ENCODE measurements around the gene LUC7L.
A peak's percentile ranks its signal among the peaks of the same experiment; 100 is the strongest.
"Not testable (repeated sequence)": the region's sequence is repeated elsewhere in the genome, so short reads cannot be mapped to it uniquely, and the experiment has no call there.

The LUC7L gene, protein sequence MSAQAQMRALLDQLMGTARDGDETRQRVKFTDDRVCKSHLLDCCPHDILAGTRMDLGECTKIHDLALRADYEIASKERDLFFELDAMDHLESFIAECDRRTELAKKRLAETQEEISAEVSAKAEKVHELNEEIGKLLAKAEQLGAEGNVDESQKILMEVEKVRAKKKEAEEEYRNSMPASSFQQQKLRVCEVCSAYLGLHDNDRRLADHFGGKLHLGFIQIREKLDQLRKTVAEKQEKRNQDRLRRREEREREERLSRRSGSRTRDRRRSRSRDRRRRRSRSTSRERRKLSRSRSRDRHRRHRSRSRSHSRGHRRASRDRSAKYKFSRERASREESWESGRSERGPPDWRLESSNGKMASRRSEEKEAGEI

DNA sequence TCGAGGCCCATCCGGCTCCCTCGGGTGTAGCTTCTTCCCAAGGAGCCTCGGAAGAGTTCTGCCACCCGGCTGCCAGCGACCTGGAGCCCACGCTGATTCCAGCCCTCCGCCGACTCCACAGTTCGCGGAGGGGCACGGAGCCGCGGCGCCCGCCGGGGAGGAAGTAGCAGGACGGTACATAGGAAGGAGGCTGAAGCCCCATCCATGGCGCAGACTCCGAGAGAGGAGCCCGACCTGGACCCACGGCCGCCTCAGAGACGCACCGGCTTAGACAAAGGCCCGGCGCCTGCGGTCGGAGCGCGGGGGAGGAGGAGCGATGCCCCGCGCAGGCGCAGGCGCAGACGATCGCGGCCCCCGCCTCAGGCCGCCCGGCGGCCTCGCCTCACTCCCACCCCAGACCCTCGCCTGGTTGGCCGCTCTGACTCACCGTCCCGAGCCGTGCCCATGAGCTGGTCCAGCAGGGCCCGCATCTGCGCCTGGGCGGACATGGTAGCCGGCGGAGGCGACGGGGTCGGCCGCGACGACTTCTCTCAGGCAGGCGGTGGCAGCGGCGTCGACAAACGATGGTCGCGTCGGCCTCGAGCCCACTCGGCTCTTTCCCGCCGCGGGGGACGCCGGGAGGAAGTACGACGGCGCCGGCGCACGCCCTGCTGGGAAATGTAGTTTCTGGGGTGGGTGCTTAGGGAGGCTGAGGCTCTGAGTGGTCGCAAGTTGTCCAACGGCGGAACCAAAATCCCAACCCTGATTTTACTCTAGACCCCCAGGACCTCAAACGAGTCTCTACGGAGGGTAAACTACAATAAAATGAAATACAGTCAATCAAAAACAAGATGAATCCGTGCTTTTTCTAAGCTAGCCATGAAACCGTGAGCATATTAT lies at the start of gene LUC7L:
Gene LUC7L, minus strand, starts transcription at position 598 of the 879 bp plus-strand sequence. Its CDS starts 110 bp downstream, at position 488.
- peak; percentile 78 for DNase-seq (ENCODE audit: low read depth)

DNA sequence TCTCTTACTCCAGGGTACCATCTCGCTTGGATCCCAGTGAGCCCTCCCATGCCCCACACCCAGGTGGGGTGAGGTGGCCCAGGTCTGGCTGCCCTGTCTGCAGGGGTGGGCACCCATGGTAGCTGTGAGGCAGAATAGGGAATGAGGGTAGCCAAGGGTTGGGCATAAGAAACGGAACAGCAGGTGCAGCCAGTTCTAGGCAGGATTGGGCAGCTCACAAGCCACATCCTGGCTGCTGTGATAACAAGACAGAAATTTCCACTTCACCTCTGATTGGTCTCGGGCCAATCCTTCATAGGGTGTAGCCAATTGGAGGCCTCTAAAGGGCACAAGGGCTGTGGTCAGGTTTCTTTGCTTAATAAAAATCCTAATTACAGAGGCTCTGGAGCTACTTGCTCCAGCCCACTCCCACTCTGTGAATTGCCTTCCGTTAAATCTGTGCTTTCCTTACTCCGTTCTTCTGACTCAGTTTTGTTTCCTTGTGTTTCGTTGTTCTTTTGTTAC lies 49.7 kb upstream of the LUC7L start:
- peak; percentile 9 for DNase-seq (ENCODE audit: low read depth)

DNA sequence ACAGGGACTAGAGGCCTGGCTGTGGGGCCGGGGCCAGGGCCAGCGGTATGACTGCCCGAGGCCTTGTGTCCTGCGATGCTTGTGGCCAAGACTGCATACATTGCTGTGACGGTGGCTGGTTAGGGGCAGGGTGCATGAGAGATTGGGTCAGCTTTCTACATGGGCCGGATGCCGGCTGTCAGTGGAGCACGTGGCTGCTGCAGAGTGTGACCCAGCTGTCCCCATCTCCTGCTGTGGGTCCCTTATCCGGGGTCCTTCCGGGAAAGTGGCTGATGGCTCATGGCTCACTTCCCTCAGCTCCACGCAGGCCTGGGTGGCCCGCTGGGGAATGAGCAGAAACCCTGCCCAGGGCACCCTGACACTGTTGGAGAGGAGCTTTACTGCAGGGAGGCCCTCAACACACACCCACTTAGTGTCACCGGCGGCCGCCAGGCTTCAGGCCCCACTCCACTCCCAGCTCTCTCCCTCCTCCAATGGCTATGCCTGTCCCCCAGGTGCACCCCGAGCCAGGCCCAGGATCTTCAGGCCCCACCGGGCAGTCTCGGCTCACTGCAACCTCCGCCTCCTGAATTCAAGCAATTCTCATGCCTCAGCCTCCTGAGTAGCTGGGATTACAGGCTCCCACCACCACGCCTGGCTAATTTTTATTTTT lies 47.3 kb upstream of the LUC7L start:
- no peak for DNase-seq (ENCODE audit: low read depth)

DNA sequence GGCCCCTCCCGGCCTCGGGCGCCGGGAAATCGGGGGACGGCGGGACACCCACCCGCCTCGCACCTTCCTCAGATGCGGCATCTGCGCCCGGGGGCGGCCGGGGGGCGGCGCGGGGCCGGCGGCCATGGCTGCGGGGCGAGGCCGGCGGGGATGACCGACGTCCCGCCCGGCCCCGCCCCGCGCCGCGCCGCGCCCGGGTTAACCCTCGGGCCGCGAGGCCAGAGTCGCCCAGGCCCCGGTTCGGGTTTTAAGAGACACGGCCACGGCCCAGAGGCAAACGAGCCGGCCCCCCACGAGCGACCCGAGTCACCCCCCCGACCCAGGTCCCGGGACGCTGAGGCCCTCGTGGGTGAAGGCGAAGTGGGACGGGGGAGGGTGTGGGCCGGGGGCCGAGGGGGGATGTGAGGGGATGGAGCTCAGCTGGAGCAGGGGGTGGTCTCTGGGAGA lies 46.6 kb upstream of the LUC7L start, which contains the start of gene RGS11:
Gene RGS11, minus strand, starts transcription at position 159 of the 447 bp plus-strand sequence. Its CDS starts 33 bp downstream, at position 126.
- DNase-seq (ENCODE audit: low read depth) = no peak

DNA sequence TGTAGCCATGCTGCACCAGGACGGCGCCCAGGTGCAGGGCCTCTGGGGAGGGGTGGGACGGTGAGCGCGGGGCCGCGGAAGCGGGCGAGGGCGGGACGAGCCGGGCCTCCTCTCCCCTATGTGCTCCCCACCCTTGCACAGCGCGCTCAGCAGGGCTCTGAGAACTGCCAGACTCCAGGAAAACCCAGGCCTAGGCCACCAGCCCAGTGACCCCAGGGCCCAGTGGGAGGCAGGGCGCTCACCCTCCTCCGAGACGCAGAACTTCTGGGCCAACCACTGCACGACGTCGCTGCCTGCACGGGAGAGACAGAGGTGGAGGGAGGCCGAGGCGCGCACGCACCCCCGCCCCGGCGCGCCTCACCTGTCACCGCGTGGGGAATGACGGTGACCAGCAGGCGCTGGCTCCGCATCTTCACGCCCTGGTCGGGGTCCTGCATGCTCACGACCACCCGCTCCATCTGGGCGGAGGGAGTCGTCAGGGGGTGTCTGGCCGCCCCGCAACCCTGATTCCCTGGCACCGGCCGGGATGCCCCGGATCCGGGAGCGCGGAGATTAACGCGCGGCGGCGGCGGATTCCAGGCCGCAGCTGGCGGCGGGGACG lies 45.9 kb upstream of the LUC7L start:
- DNase-seq (ENCODE audit: low read depth) = no peak

DNA sequence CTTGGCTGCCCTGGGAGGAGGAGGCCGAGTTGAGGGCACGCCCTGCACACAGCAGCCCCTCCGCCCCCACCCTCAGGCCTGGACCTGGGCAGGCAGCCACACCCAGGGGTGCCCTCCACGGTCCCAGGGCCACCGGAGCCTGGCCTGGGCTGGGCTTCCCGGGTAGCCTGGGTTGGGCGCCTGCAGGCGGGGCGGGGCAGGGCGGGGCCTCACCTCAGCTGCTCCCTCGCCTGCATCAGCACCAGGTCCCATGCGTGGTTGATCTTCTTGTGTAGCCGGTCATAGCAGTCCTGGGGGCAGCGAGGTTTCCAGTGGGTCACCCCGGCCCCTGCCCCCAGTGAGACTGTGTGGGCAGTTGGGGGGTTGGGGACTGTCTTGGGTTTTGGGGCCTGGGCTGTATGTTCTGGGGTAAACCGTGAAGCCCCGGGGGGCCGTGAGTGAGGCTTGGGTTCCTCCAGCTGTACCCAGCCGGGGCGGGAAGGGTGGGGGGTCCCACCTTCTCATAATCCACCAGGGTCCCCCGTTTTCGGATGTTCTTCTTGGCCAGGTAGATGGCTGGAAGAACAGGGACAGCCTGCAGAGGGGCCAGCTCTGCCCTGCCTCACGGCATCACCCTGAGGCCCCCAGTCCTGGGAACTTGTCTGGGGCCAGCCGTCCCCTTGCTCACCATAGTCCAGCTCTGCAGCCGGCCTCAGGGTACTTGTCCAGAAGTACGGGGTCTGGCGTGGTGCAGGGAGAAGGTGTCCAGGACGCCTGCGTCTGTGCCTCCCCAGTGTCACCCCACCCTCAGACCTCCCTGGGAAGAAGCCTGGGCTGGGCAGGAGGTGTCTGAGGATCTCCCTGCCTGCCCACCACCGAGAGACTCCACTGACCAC lies 44.5 kb upstream of the LUC7L start:
- no peak for DNase-seq (ENCODE audit: low read depth)

DNA sequence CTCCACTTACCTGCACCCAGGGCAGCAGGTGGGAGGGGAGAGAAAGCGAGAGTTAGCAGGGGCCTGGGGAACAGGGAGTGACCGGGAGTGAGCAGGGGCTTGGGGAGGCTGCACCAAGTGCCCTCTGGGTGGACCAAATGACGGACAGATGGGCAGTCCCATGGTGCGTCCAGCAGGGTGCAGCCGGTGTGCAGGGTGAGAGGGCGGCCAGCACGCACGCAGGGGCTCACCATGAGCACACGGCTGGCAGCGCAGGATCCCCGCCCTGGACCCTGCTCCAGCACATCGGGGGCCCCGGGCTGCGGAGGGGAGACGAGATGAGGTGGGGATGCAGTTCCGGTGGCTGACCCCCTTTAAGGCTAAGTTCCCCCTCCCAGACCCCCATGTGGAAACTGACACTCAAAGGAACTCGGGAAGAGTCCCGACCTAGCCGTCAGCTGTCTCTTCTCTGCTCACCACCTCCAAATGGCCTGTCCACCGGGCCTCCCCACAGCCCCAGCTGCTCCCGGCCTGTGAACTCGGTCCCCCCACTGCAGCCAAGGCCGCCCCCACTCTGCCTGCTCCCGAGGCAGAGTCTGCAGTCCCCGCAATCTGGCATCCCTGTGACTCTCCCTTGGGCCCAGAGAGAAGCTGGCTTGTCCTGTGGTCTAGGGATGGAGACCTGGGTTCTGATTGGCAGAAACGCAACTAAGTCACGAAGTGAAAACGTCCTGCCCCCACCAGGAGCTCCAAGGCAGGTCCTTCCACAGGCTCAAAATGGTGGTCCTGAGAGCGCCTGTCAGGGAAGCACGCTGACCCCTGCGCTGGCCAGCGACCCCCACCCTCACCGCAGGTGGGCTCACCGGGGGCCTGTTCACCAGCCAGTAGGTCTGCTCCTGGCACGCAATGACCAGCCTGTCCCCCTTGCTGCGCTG lies 43.6 kb upstream of the LUC7L start:
- no peak for DNase-seq (ENCODE audit: low read depth)

DNA sequence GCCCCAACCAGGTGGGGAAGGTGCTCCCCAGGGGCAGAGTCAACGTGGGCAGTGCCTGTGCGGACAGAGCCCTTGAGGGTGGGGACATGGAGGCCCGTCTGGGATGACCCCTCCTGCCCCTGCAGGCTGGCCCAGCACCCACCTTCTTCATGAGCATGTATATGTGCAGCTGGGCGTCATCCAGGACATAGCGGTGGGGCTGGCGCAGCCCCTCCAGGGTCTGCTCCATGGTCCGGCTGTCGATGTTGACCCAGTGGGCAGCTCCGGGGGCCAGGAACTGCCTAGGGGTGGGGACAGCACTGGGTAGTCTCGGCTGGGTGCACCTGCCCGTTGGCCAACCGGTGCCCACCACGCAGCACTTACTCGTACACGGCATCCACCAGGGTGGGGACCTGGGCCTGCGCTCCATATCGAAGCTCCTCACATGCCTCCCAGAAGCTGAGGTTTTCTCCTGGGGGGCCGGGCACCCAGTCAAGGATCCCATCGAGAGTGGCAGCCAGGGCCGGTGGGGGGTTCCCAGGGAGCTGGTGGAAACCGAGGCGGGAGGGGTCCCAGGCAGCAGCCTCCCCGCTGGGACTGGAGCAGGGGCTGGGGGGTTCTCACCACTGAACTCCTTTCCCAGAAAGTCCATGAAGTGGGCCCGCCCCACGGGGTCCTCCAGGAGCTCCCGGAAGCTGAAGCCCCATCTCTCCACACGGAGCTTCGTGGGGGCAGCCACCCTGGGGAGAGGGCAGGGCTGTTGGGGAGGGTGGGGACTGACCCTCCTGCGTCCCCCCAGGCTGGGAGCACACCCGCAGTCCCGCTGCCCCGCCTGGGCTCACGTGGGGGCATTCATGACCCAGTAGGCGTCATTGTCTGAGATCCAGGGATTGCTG lies 41.4 kb upstream of the LUC7L start:
- DNase-seq (ENCODE audit: low read depth) = no peak

DNA sequence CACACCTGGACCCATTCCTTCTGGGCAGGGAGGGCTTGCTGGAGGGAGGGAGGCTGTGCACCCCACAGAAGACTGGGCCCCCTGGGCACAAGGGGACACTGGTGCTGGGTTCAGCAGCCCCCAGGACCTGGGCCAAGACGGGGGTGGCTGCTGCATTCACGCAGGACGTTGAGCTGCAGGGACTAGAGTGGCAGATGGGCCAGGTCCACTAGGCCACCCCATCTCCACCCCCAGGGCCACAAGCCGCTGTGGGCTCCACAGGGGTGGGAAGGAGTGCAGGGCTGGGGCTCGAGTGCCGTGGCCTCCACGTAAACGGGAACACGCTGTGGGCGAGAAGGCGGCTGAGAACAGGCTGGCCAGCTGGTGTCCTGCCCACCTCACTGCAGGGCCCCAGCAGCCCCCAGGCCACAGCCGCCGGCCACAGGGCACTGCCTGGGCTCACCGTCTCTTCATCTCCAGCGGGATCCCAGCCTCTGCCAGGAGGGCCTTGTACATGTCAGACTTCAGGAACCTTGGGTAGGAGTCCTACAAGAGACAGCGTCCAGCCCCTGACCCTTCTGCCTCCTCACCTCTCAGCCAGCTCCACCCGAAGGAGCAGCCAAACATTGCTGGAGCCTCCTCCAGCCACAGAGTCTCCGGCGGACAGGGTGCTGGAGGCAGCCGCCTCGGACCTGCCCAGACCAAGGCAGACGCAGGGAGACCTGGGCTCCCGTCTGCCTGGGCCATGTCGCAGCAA lies 40.0 kb upstream of the LUC7L start:
- no peak for DNase-seq (ENCODE audit: low read depth)

DNA sequence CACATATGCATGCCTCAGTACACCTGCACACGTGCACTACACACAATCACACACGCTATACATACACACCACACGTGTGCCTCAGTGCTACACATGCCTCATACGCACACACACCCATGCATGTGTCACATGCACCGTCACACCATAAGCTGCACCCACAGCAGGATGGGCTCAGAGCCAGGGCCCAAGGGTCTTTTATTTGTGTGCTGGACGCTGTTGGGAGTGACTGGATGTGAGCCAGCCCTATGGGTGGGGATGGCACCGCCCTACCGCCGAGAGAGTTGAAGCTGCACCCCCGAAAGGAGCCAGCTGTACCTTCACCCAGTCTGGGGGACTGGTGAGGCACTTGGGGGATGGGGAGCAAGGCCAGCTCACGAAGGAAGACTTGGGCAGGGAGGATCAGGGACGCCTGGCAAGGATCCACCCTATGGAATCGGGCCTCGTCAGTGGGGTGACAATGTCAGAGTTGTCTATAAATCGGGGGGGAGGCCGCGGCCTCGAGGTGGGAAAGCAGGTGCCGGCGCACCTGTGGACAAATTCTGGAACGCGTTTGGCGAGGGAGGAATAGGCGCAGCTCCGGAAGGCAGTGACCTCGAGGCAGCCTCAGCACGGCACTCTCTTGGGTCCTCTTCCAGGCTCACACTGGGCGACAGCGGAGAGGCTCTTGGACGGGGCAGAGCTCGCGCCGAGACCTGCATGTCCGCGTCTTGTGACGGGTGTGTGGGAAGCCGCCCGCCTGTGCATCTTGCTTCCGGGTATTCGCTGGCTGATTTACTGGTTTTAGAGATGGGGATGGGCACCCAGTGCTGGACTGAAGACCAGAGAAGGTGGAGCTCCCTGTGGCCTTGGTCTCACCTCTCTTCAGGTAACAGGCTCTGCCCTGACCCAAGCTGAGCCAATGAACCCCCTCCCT lies 39.1 kb upstream of the LUC7L start:
- no peak for DNase-seq (ENCODE audit: low read depth)

DNA sequence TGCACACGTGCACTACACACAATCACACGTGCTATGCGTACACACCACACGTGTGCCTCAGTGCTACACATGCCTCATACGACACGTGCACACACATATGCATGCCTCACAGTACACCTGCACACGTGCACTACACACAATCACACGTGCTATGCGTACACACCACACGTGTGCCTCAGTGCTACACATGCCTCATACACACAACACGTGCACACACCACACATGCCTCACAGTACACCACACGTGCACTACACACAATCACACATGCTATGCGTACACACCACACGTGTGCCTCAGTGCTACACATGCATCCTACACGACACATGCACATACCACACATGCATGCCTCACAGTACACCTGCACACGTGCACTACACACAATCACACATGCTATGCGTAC lies 38.3 kb upstream of the LUC7L start:
- DNase-seq (ENCODE audit: low read depth) = not testable (repeated sequence)

DNA sequence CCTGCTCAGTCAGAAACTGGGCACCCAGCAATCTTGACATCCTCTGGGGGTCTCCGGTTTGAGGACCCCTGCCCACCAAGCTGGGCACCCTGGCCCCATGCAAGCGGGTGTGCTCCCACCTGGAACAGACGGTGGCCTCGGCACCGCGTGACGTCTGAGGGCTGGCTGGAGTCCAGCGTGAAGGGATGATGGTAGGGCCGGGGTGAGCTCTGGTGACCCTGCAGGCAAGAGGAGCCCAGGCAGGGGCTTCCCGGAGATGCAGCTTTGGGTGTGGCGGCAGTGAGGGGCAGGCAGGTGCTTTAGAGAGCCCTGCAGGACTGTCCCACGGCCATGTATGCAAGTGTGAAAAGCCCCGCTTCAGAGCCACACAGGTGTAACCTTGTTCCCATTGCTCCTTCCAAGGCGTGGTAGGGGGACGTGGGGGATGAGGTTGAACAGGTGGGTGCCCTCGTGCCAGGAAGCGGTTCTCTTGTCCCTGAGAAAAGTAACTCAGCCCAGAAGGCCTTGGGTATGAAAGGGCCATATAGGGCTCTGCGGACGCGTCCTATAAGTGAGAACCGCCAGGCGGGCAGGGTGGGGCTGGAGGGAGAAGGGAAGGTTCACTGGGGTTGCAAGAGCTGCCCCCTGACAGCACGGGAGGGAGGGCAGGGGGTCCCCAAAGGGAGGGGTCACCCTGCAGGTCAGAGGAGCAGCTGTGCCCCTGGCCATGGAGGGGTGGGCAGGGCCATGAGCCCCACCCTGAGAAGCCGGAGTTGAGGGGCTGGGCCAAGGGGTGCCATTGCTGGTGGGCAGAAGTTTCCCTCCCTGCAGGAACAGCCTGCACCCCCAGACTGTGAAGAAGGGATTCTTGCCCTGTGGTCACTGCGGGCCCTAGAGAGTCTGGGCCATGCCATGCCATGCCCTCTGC lies 37.3 kb upstream of the LUC7L start:
- DNase-seq (ENCODE audit: low read depth) = no peak

DNA sequence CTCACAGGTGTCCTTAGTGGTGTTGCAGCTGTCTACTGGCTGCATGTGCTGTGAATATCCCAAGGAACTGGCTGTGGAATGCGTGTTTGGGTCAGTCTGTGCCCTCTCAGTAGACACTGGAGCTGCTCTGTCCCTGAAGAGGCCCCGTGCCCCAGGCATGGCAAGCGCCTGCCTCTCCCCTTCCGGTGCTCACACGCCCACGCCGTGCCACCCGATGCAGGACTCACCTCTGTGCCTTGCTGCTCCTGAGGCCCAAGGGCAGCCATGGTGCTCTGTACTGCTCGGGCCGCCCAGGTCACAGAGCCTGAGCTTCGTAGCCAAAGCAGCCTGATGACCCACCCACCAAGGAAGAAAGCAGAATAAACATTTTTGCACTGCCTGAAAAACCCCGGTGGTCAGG lies 36.5 kb upstream of the LUC7L start:
- DNase-seq (ENCODE audit: low read depth) = no peak

DNA sequence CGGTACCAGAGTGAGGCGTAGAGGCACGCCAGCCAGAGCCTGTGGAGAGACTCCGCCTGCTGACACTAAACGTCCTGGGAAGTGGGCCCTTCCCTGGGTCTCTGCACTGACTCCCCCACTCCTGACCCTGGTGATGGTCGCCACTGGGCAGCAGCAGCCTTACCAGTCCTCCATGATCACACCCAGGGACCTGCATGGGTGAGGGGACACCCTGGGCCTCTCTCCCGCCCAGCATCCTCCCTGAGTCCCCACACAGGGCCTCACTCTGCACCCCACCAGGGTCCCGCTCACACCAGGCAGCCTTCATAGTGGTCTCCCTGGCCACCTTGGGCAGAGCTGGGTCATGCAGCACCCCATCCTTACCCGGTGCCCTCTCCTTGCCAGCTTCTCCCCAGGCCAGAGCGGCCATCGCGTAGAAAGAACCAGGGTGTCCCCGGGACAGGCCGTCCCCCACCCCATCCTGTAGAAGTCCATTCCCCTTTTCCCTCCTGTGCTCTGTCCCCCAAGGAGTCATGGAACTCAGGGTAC lies 35.8 kb upstream of the LUC7L start:
- DNase-seq (ENCODE audit: low read depth) = no peak

DNA sequence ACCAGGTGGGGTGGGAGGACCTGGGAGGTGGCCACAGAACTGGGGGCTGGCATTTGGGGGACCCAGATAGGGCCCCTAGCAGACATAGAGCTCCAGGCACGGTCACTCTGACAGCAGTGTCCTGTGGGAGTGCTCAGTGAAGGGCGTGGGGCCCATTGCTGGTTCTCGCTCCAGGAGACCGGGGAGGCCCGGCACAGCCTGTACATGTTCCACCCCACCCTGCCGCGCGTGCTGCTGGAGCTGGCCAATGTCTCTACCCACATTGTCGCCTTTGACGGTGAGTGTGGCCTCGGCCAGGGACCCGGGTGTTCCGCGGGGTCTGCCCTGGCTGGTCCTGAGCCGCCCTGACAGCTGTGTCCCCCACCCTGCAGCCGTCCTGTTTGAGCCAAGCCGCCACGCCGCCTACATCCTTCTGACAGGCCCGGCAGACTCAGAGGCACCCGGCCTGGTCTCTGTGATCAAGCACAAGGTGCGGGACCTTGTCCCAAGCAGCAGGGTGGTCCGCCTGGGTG lies 35.2 kb upstream of the LUC7L start:
- no peak for DNase-seq (ENCODE audit: low read depth)

Measured in stimulated activated CD8-positive, alpha-beta memory T cell treated with anti-CD3 and anti-CD28 coated beads, Interleukin-12 subunit alpha, Interleukin-12 subunit beta, amount 100 ng/mL, for 1 hour (primary cell).